HUES64 (cell line): ENCODE measurements around the gene MOG.

Source experiments
- H3K27ac ChIP-seq: 2 replicates; pipeline ENCODE4 v1.7.0; 2013; ENCODE audit warnings: low read depth, low read length, inconsistent platforms
- H3K27me3 ChIP-seq: 2 replicates; pipeline ENCODE4 v1.6.1; 2013; ENCODE audit warnings: mild to moderate bottlenecking, low read length; ENCODE audit not compliant: insufficient read depth
- H3K36me3 ChIP-seq: 2 replicates; pipeline ENCODE4 v1.6.1; 2013; ENCODE audit warnings: mild to moderate bottlenecking, low read length; ENCODE audit not compliant: insufficient read depth
- H3K4me1 ChIP-seq: 2 replicates; pipeline ENCODE4 v1.6.1; 2013; ENCODE audit warnings: mild to moderate bottlenecking, low read length, moderate library complexity; ENCODE audit not compliant: insufficient read depth
- H3K4me3 ChIP-seq: 2 replicates; pipeline ENCODE4 v1.5.1; 2013; ENCODE audit warnings: mild to moderate bottlenecking, low read length, moderate library complexity
- H3K9ac ChIP-seq: 2 replicates; pipeline ENCODE4 v1.6.1; 2013; ENCODE audit warnings: mild to moderate bottlenecking, low read depth, low read length
- H3K9me3 ChIP-seq: 2 replicates; pipeline ENCODE4 v1.6.1; 2013; ENCODE audit warnings: low read depth, low read length; ENCODE audit not compliant: insufficient read depth
- WGBS: fragments of 150-250, 120-280 bp; methylation state at CpG from one replicate; pipeline ENCODE4 v1.1.7; 2013; ENCODE audit warnings: missing lambda C conversion rate; 5-methylcytosine and 5-hydroxymethylcytosine counted together

MOG gene

DNA sequence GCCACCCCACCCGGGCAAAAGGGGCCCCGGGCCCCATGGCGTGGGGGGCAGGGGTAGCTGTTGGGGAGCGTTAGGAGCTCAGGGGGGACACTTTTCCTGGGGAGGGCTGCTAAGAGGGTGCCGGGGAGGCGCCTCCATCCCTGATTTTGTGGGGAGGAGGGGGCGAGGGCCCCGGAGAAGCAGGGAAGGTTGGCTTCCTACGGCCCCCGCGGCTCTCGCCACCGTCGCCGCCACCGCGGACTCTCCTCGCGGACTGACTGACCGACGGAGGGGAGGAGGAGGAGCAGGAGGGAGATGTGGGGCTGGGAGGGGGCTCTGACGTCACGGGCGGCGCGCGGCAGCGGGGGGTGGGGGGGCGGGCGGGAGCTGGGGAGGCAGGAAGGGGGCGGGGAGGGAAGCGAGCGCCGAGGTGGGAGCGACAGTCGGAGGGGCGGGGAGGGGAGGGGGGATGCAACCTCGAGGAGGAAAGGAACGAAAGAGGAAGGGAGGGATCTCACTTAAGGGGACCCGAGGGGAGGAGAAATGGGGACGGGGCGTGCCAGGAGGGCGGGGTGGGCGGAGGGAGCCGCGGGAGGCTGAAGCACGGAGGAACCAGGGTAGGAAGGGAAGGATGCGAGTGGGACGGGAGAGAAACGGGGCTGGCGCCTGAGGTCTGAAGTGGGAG lies 29.0 kb upstream of the MOG start:
- peak overlapping the region; percentile 84 for H3K9ac ChIP-seq
- H3K4me1 ChIP-seq: peaks cover 66% of the 10 kb centered on the region
- H3K27me3 ChIP-seq: no peaks in the 10 kb centered on the region
- H3K9me3 ChIP-seq: no peaks in the 10 kb centered on the region
- peak overlapping the region; percentile 80 for H3K4me3 ChIP-seq
- peak overlapping the region; percentile 86 for H3K27ac ChIP-seq
- H3K36me3 ChIP-seq: peaks cover 14% of the 10 kb centered on the region
- WGBS: under 1% methylated on average over 50 of the region's 51 CpGs

DNA sequence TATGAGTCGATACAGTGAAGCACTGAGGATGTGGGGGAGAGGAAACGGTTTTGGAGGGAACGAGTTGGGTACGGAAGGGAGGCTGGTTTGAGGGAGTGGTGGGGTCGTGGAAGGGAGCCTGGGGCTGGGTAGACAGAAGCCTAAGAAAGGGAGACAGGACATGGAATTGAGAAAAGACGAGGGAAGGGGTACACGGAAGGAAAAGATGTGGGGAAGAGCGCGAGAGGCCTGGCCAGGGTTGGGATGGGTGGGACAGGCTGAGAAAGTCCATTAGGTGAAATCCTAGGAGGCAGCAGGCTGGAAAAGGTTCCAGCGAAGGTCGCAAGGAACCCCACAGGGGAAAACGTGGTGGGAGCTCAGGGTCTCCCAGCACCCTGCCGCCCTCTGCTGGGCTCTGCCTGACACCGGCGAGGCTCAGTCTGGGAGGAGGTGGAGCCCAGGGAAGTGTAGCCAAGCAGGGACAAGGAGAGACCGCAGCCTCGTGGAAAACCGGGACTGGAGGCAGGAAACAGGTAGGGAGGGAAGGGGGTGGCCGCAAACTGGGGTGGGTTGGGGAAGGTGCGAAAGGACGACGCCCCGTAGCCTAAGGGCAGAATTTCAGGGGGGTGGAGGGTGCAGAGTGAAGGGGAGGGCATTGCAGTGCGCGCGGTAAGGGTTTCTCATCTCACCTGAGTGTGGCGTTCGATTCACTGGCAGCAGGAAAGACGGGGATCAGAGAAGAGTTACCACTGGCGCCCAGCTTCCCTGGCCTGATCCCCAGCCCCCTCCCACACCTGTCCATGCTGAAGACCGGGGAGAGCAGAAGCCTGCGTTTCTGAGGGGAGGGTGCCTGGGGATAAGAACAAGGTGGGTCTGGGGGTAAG lies 28.2 kb upstream of the MOG start:
- Histone ChIP-seq H3K4me3 (peak overlapping the region; percentile 72), H3K9me3 (no peaks in the 10 kb centered on the region), H3K9ac (peak overlapping the region; percentile 53), H3K4me1 (peaks cover 58% of the 10 kb centered on the region), H3K27ac (peak overlapping the region; percentile 50), H3K36me3 (peaks cover 6% of the 10 kb centered on the region), H3K27me3 (no peaks in the 10 kb centered on the region)
- 1% methylated on average over 32 of the region's 32 CpGs for WGBS

DNA sequence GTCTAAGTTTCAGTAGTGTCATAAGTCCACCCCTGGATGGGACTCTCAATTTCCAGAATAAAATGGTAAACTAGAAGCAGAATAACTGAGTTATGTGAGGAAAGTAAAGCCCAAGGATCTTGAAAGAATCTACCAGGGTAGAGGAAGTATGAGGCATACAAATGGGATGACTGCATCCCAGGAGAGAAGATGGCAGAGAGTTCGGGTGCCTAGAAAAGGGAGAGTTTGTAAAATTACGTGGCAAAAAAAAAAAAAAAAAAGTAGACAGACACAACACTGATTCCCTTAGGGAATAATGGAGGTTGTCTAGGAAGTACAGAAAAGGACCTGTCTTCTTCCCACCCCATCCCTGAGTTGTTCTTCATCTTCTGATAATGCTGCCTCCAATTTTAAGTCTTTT lies 27.3 kb upstream of the MOG start:
- 67% methylated on average over 1 of the region's 2 CpGs for WGBS
- H3K9me3 ChIP-seq: no peaks in the 10 kb centered on the region
- H3K4me1 ChIP-seq: peaks cover 52% of the 10 kb centered on the region
- no peak overlapping the region for H3K27ac ChIP-seq
- H3K36me3 ChIP-seq: no peaks in the 10 kb centered on the region
- no peak overlapping the region for H3K9ac ChIP-seq
- H3K27me3 ChIP-seq: no peaks in the 10 kb centered on the region
- peak overlapping the region; percentile 72 for H3K4me3 ChIP-seq

- H3K27ac ChIP-seq: no peak overlapping the region
- WGBS: 54% methylated on average over 9 of the region's 9 CpGs
- H3K9me3 ChIP-seq: no peaks in the 10 kb centered on the region
- H3K4me3 ChIP-seq: peak overlapping the region; percentile 72
- H3K4me1 ChIP-seq: peaks cover 48% of the 10 kb centered on the region
- no peaks in the 10 kb centered on the region for H3K36me3 ChIP-seq
- H3K9ac ChIP-seq: no peak overlapping the region
- H3K27me3 ChIP-seq: no peaks in the 10 kb centered on the region
Measured at GRCh38 chr6:29630315-29630714, 26.6 kb upstream of the MOG start.

DNA sequence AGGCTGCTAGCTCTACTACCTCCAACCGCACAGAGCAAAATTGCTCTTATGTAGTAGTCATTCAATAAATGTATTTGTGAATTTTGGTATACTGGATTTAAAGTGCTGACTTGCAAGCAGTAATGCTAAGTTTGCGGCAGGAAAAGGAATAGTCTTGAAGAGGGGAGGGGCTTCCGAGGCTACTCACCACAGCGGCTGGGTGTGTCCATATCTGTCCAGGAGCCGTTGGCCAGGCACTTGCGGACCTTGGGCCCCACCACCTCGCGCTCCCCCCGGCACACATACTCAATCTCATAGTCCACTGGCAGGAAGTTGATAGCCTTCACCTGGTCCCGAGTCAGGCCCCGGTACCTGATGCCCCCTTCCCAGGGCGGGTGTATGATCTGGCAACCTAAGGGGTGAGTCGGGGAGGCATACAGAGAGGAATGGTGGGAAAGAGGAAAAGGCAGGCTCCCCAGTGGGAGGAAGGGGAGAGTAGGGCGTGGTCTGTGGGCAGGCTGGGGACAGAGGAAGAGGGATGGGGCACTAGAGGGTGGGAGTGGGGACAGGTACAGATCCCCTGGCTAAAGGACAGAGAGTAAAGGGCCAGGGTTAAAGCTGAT lies 25.6 kb upstream of the MOG start:
- no peaks in the 10 kb centered on the region for H3K27me3 ChIP-seq
- H3K27ac ChIP-seq: no peak overlapping the region
- peak overlapping the region; percentile 72 for H3K4me3 ChIP-seq
- H3K9ac ChIP-seq: 0 out of 2 replicates have a peak overlapping the region, but pooled peaks have one; percentile 14
- peaks cover 38% of the 10 kb centered on the region for H3K4me1 ChIP-seq
- no peaks in the 10 kb centered on the region for H3K9me3 ChIP-seq
- WGBS: 9% methylated on average over 14 of the region's 14 CpGs
- H3K36me3 ChIP-seq: no peaks in the 10 kb centered on the region

- Histone ChIP-seq H3K4me1 (peaks cover 33% of the 10 kb centered on the region), H3K36me3 (no peaks in the 10 kb centered on the region), H3K27me3 (no peaks in the 10 kb centered on the region), H3K9me3 (no peaks in the 10 kb centered on the region), H3K9ac (peak overlapping the region; percentile 64), H3K4me3 (peak overlapping the region; percentile 72), H3K27ac (peak overlapping the region; percentile 66; the same call in 1 of the 2 replicates)
- 1% methylated on average over 46 of the region's 53 CpGs for WGBS
Measured at GRCh38 chr6:29631860-29632731, 24.8 kb upstream of the MOG start.

- under 1% methylated on average over 53 of the region's 57 CpGs for WGBS
Measured at GRCh38 chr6:29632789-29633533, 23.9 kb upstream of the MOG start, which contains the start of gene GABBR1. TSS of gene GABBR1 (minus strand) at chr6:29633183. CDS start at chr6:29632385, 798 bp downstream.

DNA sequence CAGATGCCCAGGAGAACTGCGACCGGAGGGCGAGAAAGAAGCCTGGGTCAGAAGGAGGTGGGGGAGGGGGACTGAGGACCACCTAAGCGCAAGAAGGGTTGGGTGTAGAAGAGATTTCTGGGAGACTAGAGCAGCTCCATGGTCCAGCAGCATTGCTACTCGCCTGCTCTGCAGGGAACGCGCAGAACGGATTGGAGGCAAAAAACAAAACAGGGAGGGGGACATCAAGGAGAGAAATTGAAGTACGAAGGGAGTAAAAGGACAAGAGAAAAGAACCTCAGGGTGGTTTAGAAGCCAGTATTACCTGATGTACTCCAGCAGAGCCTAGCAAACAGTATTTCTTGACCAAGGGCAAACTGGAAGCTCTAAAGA lies 23.4 kb upstream of the MOG start:
- no peaks in the 10 kb centered on the region for H3K36me3 ChIP-seq
- H3K4me1 ChIP-seq: peaks cover 33% of the 10 kb centered on the region
- WGBS: under 1% methylated on average over 9 of the region's 9 CpGs
- H3K9me3 ChIP-seq: no peaks in the 10 kb centered on the region
- H3K27ac ChIP-seq: peak overlapping the region; percentile 66
- no peaks in the 10 kb centered on the region for H3K27me3 ChIP-seq
- peak overlapping the region; percentile 72 for H3K4me3 ChIP-seq
- peak overlapping the region; percentile 72 for H3K9ac ChIP-seq

More at GRCh38 chr6:29632789-29633533, 23.9 kb upstream of the MOG start, which contains the start of gene GABBR1:
- Histone ChIP-seq H3K27me3 (no peaks in the 10 kb centered on the region), H3K36me3 (no peaks in the 10 kb centered on the region), H3K4me3 (peak within 1 kb of the TSS; percentile 72), H3K27ac (peak within 1 kb of the TSS; percentile 66), H3K9me3 (no peaks in the 10 kb centered on the region), H3K4me1 (peaks cover 33% of the 10 kb centered on the region), H3K9ac (peak within 1 kb of the TSS; percentile 72)

DNA sequence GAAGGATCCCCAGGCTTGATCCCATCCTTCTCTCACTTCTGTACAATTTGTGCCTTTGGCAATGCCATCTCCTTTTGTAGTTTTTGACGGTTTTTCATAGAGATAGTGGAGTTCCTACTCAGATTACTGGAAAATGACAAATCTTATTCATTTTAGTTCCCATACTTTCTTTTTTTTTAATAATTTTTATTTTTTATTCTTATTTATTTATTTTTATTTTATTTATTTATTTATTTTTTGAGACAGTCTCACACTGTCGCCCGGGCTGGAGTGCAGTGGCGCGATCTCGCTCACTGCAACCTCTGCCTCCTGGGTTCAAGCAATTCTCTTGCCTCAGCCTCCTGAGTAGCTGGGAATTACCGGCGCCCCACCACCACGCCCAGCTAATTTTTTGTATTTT lies 19.6 kb upstream of the MOG start:
- Histone ChIP-seq H3K36me3 (no peaks in the 10 kb centered on the region), H3K27me3 (no peaks in the 10 kb centered on the region), H3K4me3 (no peak overlapping the region), H3K27ac (no peak overlapping the region), H3K9ac (no peak overlapping the region), H3K4me1 (peaks cover 28% of the 10 kb centered on the region), H3K9me3 (no peaks in the 10 kb centered on the region)
- 94% methylated on average over 8 of the region's 9 CpGs for WGBS
